ENCODE results near the gene LGR6. TPM values are rescaled to one million over a fixed set of nuclear protein-coding genes. Genes with fewer than 3 reads are reported as not detected.

LGR6 gene
- total and polyA plus RNA-seq, 10 of the 15 experiments (the other 5 are each of a cell fraction or from before 2014, with no cell fraction given): not detected

GRCh38 chr1:202272103-202272845 lies 78.7 kb downstream of the LGR6 start (continued):
- TF ChIP-seq NFYA (IDR thresholded peaks at IDR 0.05; ENCODE audit: borderline replicate concordance, low read depth, low read length): no peak
- TF ChIP-seq, protein P1, sequence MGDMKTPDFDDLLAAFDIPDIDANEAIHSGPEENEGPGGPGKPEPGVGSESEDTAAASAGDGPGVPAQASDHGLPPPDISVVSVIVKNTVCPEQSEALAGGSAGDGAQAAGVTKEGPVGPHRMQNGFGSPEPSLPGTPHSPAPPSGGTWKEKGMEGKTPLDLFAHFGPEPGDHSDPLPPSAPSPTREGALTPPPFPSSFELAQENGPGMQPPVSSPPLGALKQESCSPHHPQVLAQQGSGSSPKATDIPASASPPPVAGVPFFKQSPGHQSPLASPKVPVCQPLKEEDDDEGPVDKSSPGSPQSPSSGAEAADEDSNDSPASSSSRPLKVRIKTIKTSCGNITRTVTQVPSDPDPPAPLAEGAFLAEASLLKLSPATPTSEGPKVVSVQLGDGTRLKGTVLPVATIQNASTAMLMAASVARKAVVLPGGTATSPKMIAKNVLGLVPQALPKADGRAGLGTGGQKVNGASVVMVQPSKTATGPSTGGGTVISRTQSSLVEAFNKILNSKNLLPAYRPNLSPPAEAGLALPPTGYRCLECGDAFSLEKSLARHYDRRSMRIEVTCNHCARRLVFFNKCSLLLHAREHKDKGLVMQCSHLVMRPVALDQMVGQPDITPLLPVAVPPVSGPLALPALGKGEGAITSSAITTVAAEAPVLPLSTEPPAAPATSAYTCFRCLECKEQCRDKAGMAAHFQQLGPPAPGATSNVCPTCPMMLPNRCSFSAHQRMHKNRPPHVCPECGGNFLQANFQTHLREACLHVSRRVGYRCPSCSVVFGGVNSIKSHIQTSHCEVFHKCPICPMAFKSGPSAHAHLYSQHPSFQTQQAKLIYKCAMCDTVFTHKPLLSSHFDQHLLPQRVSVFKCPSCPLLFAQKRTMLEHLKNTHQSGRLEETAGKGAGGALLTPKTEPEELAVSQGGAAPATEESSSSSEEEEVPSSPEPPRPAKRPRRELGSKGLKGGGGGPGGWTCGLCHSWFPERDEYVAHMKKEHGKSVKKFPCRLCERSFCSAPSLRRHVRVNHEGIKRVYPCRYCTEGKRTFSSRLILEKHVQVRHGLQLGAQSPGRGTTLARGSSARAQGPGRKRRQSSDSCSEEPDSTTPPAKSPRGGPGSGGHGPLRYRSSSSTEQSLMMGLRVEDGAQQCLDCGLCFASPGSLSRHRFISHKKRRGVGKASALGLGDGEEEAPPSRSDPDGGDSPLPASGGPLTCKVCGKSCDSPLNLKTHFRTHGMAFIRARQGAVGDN (IDR thresholded peaks at IDR 0.05): no peak

DNA sequence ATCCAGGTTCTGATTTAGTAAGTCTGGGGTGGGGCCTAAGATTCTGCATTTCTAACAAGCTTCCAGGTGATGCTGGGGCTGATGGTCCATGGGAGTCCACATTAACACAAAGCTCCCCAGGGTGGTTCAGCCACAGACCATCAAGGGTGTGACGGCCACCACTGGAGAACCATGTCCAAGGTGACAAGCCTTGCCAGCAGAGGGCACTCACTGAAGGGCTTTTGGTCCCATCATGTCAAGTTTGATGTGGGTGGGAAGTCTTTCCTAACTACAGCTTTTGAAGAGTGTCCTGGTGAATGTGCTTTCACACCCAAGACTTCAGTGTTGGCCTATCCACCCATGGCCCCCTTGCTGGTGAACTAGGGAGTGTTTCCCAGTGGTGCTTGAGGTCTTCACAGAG lies 81.0 kb downstream of the LGR6 start:
- WGBS (ENCODE audit: insufficient coverage, insufficient replicate concordance, low lambda C conversion rate, missing lambda C conversion rate): 0% methylated on average over 1 of the region's 1 CpG
- FAIRE-seq: peak; percentile 87
- BruUV-seq (replicated peaks): no TSS peak
- TF ChIP-seq ZSCAN29 (IDR thresholded peaks at IDR 0.05): no peak
- no peak for TF ChIP-seq HDGF (IDR thresholded peaks at IDR 0.05)
- no peak for TF ChIP-seq FOS (IDR thresholded peaks at IDR 0.05; ENCODE audit: borderline replicate concordance, extremely low read depth, insufficient read length)
- no peak for TF ChIP-seq BCLAF1 (IDR thresholded peaks at IDR 0.05)
- peak; percentile 54; the same call in 1 of the 2 replicates for TF ChIP-seq SMC3 (IDR thresholded peaks at IDR 0.05; ENCODE audit: borderline replicate concordance, low read length)
- TF ChIP-seq RAD21 (IDR thresholded peaks at IDR 0.05; ENCODE audit: insufficient read depth, low read depth, low read length): peak; percentile 48
- no peak for TF ChIP-seq FOXK2 (IDR thresholded peaks at IDR 0.05)
- TF ChIP-seq, protein P2, sequence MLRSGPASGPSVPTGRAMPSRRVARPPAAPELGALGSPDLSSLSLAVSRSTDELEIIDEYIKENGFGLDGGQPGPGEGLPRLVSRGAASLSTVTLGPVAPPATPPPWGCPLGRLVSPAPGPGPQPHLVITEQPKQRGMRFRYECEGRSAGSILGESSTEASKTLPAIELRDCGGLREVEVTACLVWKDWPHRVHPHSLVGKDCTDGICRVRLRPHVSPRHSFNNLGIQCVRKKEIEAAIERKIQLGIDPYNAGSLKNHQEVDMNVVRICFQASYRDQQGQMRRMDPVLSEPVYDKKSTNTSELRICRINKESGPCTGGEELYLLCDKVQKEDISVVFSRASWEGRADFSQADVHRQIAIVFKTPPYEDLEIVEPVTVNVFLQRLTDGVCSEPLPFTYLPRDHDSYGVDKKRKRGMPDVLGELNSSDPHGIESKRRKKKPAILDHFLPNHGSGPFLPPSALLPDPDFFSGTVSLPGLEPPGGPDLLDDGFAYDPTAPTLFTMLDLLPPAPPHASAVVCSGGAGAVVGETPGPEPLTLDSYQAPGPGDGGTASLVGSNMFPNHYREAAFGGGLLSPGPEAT (IDR thresholded peaks at IDR 0.05; ENCODE audit: low read depth): no peak

More for the DNA sequence above, 81.0 kb downstream of the LGR6 start:
- ChIA-PET CTCF (interaction anchor here (0.9 to 3.9 kb wide), 16 partner anchors 9 to 445 kb away, joined by 3 to 21 read pairs (median 4); partner anchors contain the start of gene LGR6), RAD21 (ENCODE audit: unreplicated experiment) (interaction anchor here (0.9 to 1.5 kb wide), 5 partner anchors 33 to 120 kb away, joined by 4 to 6 read pairs (median 4); partner anchors contain the start of gene LGR6), POLR2A (no interaction called here), SMC1A (ENCODE audit: uncharacterized antibody, unreplicated experiment) (interaction anchor here (1.0 to 2.7 kb wide), 8 partner anchors 10 to 445 kb away, joined by 3 to 17 read pairs (median 6); no protein-coding TSS in a partner anchor)
- Histone ChIP-seq H3K36me3 (ENCODE audit: control insufficient read depth in 2 of 2, insufficient read depth in 2 of 2, low read length in 1 of 2) (no peaks in the 10 kb centered on the region), H2AFZ (ENCODE audit: control insufficient read depth, low read depth, low read length) (no peak overlapping the region), H3K27ac (ENCODE audit: control insufficient read depth, insufficient read depth) (no peak overlapping the region), H3K4me3 (no peak overlapping the region), H3K9ac (ENCODE audit: control insufficient read depth, insufficient read depth, low read length) (no peak overlapping the region), H3K79me2 (ENCODE audit: control insufficient read depth, insufficient read depth, low read length) (no peaks in the 10 kb centered on the region), H3K4me1 (ENCODE audit: control insufficient read depth, insufficient read depth, low read length) (no peaks in the 10 kb centered on the region), H3K4me2 (ENCODE audit: control insufficient read depth, insufficient read depth) (no peak overlapping the region), H3K27me3 (replicated peaks in 1 of 2; ENCODE audit: control insufficient read depth in 2 of 2, insufficient read depth in 2 of 2, low read length in 1 of 2) (peaks cover 0 to 2% of the 10 kb centered on the region in 2 experiments; a peak in 1 of 4 replicates), H4K20me1 (ENCODE audit: control insufficient read depth, insufficient read depth) (no peaks in the 10 kb centered on the region), H3K9me3 (replicated peaks; ENCODE audit: control insufficient read depth, insufficient read depth, low read length) (no peaks in the 10 kb centered on the region)
- DNase-seq (ENCODE audit: low read depth, low spot score) (no peak), ATAC-seq (peak; percentile 82)
- intact Hi-C loops (cut with micrococcal nuclease; ENCODE audit: unreplicated experiment) (loop anchor here (1.0 to 10.0 kb wide), 2 partner anchors 41 to 80 kb away; partner anchors contain the start of gene LGR6), in situ Hi-C loops (cut with MboI) (no loop called here)
